ENCODE results near the gene MBD3L1. TPM values are rescaled to one million over a fixed set of nuclear protein-coding genes. Genes with fewer than 3 reads are reported as not detected.

Gene MBD3L1
- total RNA-seq, 1 donor from 2014 or later = not detected

GRCh38 chr19:8877854-8878705 is 45.9 kb downstream of the MBD3L1 start:
- no peak for DNase-seq
- no peak for ATAC-seq (ENCODE audit: poor library complexity)

GRCh38 chr19:8880868-8881488 is 48.8 kb downstream of the MBD3L1 start:
- intact Hi-C loops (cut with DNase I) = no loop called here
- ATAC-seq (ENCODE audit: poor library complexity) (no peak), DNase-seq (no peak)

More at GRCh38 chr19:8877854-8878705, 45.9 kb downstream of the MBD3L1 start:
- intact Hi-C loops (cut with DNase I) = no loop called here

- ATAC-seq (ENCODE audit: poor library complexity) (no peak), DNase-seq (no peak)
- intact Hi-C loops (cut with DNase I) = no loop called here
Measured at GRCh38 chr19:8881512-8881911, 49.3 kb downstream of the MBD3L1 start.

- DNase-seq (no peak), ATAC-seq (ENCODE audit: poor library complexity) (no peak)
- intact Hi-C loops (cut with DNase I) = no loop called here
Measured at GRCh38 chr19:8884416-8884815, 52.2 kb downstream of the MBD3L1 start.

- no peak for ATAC-seq (ENCODE audit: poor library complexity)
- intact Hi-C loops (cut with DNase I) = no loop called here
- no peak for DNase-seq
Measured at GRCh38 chr19:8887364-8887763, 55.2 kb downstream of the MBD3L1 start.

- ATAC-seq (ENCODE audit: poor library complexity) = no peak
- intact Hi-C loops (cut with DNase I) = no loop called here
- no peak for DNase-seq
Measured at GRCh38 chr19:8890260-8890659, 58.1 kb downstream of the MBD3L1 start.

Other genes with a start within 250 kb of the MBD3L1 start
- 9.1 TPM for gene ADAMTS10, start 221.7 kb upstream of the MBD3L1 start, total RNA-seq
- gene NFILZ, start 201.7 kb upstream of the MBD3L1 start, total RNA-seq = not detected
- not detected for gene ACTL9, start 133.6 kb upstream of the MBD3L1 start, total RNA-seq
- not detected for gene OR2Z1, start 110.7 kb upstream of the MBD3L1 start, total RNA-seq
- gene ZNF558, start 73 bp upstream of the MBD3L1 start, total RNA-seq = 8.5 TPM
- gene MUC16, start 178.0 kb downstream of the MBD3L1 start, total RNA-seq = not detected